NCI-H1436 treated with DMSO at 0.1 percent for 48 hours (cell line): Measurements from ENCODE around the gene ALKAL2.
A peak's percentile ranks its signal among the peaks of the same experiment; 100 is the strongest.

Experiments
- DNase-seq: peaks from one replicate; lab custom pipeline; 2025; lab: John Stamatoyannopoulos, UW

The ALKAL2 gene

GRCh38 chr2:270861-271260, 17.0 kb downstream of the ALKAL2 start:
- no peak for DNase-seq

GRCh38 chr2:269356-270030, 18.4 kb downstream of the ALKAL2 start:
- no peak for DNase-seq

- no peak for DNase-seq
These were observed 19.6 kb downstream of the ALKAL2 start for GRCh38 chr2:268323-268722.

- peak; percentile 83 for DNase-seq
These were observed 23.1 kb downstream of the ALKAL2 start, which contains the start of gene ACP1 for GRCh38 chr2:264493-265468. Gene ACP1, plus strand, starts transcription at chr2:264947. Its CDS starts 18 bp downstream, at chr2:264965.

GRCh38 chr2:263774-264492, 24.0 kb downstream of the ALKAL2 start, which contains the start of gene SH3YL1:
Gene SH3YL1, minus strand, starts transcription at chr2:264032. Its CDS starts 48 bp downstream, at chr2:263984.
- DNase-seq: no peak

GRCh38 chr2:263022-263738, 24.7 kb downstream of the ALKAL2 start:
- no peak for DNase-seq

- DNase-seq: no peak
These were observed 25.8 kb downstream of the ALKAL2 start for GRCh38 chr2:262117-262516.

GRCh38 chr2:260507-261161, 27.3 kb downstream of the ALKAL2 start:
- DNase-seq: no peak

- DNase-seq: no peak
These were observed 28.0 kb downstream of the ALKAL2 start for GRCh38 chr2:259789-260331.

GRCh38 chr2:258933-259332, 29.0 kb downstream of the ALKAL2 start:
- DNase-seq: no peak

- DNase-seq: no peak
These were observed 30.0 kb downstream of the ALKAL2 start for GRCh38 chr2:257842-258241.

- DNase-seq: no peak
These were observed 30.5 kb downstream of the ALKAL2 start for GRCh38 chr2:257429-257828.

- no peak for DNase-seq
These were observed 31.8 kb downstream of the ALKAL2 start for GRCh38 chr2:256094-256493.

GRCh38 chr2:255195-255594, 32.7 kb downstream of the ALKAL2 start:
- DNase-seq: no peak

- no peak for DNase-seq
These were observed 33.6 kb downstream of the ALKAL2 start for GRCh38 chr2:254241-254640.

GRCh38 chr2:253202-253638, 34.7 kb downstream of the ALKAL2 start:
- DNase-seq: no peak

GRCh38 chr2:252001-252602, 35.8 kb downstream of the ALKAL2 start:
- no peak for DNase-seq

GRCh38 chr2:249538-250042, 38.3 kb downstream of the ALKAL2 start:
- DNase-seq: no peak

GRCh38 chr2:248724-249123, 39.2 kb downstream of the ALKAL2 start:
- DNase-seq: no peak

GRCh38 chr2:246489-247144, 41.3 kb downstream of the ALKAL2 start:
- no peak for DNase-seq
